OCI-LY7 (cell line): Measurements from ENCODE around the gene ANKUB1. TPM values are rescaled to one million over a fixed set of nuclear protein-coding genes. Genes with fewer than 3 reads are reported as not detected.

Experiments
- BruUV-seq: library from RNA; stranded (reverse); fragments of 400-500 nt; replicated peaks from 2 replicates; lab custom pipeline; 2021; lab: Mats Ljungman, UMichigan
- CTCF ChIA-PET: fragments of 300-600 bp; sonication (Branson Sonifier 250); formaldehyde crosslinking; loops from one replicate; lab custom pipeline; 2022; ENCODE audit warnings: antibody characterized with exemption; ENCODE audit not compliant: unreplicated experiment; lab: Charles Lee
- POLR2A ChIA-PET: fragments of 300-600 bp; sonication (Branson Sonifier 250); formaldehyde crosslinking; loops from one replicate; lab custom pipeline; 2022; ENCODE audit warnings: antibody characterized with exemption; lab: Charles Lee
- DNase-seq: peaks from one replicate; pipeline ENCODE4 v3.0.0-alpha.2; 2015; ENCODE audit warnings: low spot score
- H2AFZ ChIP-seq: fragments of 200-600 bp; sonication (generic), shearing (Covaris generic); 2 replicates; pipeline ENCODE4 v1.6.1; 2014; ENCODE audit warnings: mild to moderate bottlenecking, antibody characterized with exemption, low read length, moderate library complexity
- H3K27ac ChIP-seq: fragments of 200-600 bp; sonication (generic); 2 replicates; pipeline ENCODE4 v1.5.1; 2014; ENCODE audit warnings: mixed run types, low read depth, mild to moderate bottlenecking, moderate library complexity, low read length, inconsistent platforms; ENCODE audit not compliant: poor library complexity, severe bottlenecking
- H3K36me3 ChIP-seq: fragments of 200-600 bp; sonication (generic); 2 replicates; pipeline ENCODE4 v1.6.1; 2014; ENCODE audit warnings: mild to moderate bottlenecking, antibody characterized with exemption, low read length, moderate library complexity, mixed read lengths; ENCODE audit not compliant: insufficient read depth
- H3K4me1 ChIP-seq: fragments of 200-600 bp; sonication (generic); 2 replicates; pipeline ENCODE4 v1.5.1; 2014; ENCODE audit warnings: mild to moderate bottlenecking, low read length; ENCODE audit not compliant: insufficient read depth, poor library complexity, severe bottlenecking
- H3K4me2 ChIP-seq: fragments of 200-600 bp; sonication (generic); 2 replicates; pipeline ENCODE4 v1.6.1; 2014; ENCODE audit warnings: mild to moderate bottlenecking, low read length
- H3K4me3 ChIP-seq: fragments of 200-600 bp; sonication (generic); 2 replicates; pipeline ENCODE4 v1.5.1; 2014; ENCODE audit warnings: mild to moderate bottlenecking, low read depth, low read length; ENCODE audit not compliant: poor library complexity, severe bottlenecking
- H3K79me2 ChIP-seq: fragments of 200-600 bp; sonication (generic); 2 replicates; pipeline ENCODE4 v1.6.1; 2016; ENCODE audit warnings: low read depth, mild to moderate bottlenecking, low read length, moderate library complexity, mixed read lengths; ENCODE audit not compliant: insufficient read depth
- H3K9me2 ChIP-seq: fragments of 200-600 bp; sonication (generic); 2 replicates; pipeline ENCODE4 v1.6.1; 2016; ENCODE audit warnings: mild to moderate bottlenecking, low read length, mixed read lengths; ENCODE audit not compliant: insufficient read depth
- H3K9me3 ChIP-seq: fragments of 200-600 bp; sonication (generic); 2 replicates; pipeline ENCODE4 v1.6.1; 2014; ENCODE audit warnings: mild to moderate bottlenecking, mixed run types, low read length, mixed read lengths
- H4K20me1 ChIP-seq: fragments of 200-600 bp; sonication (generic); 2 replicates; pipeline ENCODE4 v1.6.1; 2014; ENCODE audit warnings: mild to moderate bottlenecking, antibody characterized with exemption, low read length, moderate library complexity, mixed read lengths; ENCODE audit not compliant: insufficient read depth
- EZH2phosphoT487 ChIP-seq: fragments of 200-600 bp; sonication (generic); IDR thresholded peaks from 2 replicates; pipeline ENCODE4 v1.6.1; 2018; ENCODE audit warnings: low read depth, borderline replicate concordance, mild to moderate bottlenecking, mixed run types, antibody characterized with exemption, low read length, moderate library complexity, mixed read lengths
- intact Hi-C: fragments of 100-400 bp; cut with micrococcal nuclease; formaldehyde crosslinking; loops from one replicate; pipeline ENCODE4 v1.10.0; 2022; ENCODE audit not compliant: unreplicated experiment
- total RNA-seq, 2 experiments: library from RNA; depleted of rRNA in 1 of 2; stranded (reverse); fragments of >200 nt in 1 of 2; shearing (Covaris generic) in 1 of 2; gene quantifications; 2 replicates each; pipeline ENCODE4 v1.2.3, GENCODE V29; 2014 to 2022
- TF ChIP-seq, protein P1 (sequence below): fragments of 200-600 bp; sonication (generic); conservative IDR thresholded peaks from 2 replicates; pipeline ENCODE4 v1.5.1; 2014; ENCODE audit warnings: mild to moderate bottlenecking, antibody characterized with exemption, low read length, moderate library complexity, mixed read lengths

The ANKUB1 gene
- total RNA-seq, 2 experiments from 2014 or later = not detected

GRCh38 chr3:149744606-149745005, 47.7 kb downstream of the ANKUB1 start:
- no peak for DNase-seq
- BruUV-seq = no TSS peak
- intact Hi-C loops = no loop called here
- peaks cover 90% of the 10 kb centered on the region for H3K36me3 ChIP-seq
- H2AFZ ChIP-seq = no peak overlapping the region
- POLR2A ChIA-PET = no interaction called here
- no peak overlapping the region for H3K4me3 ChIP-seq
- no peaks in the 10 kb centered on the region for H3K9me3 ChIP-seq
- H3K4me2 ChIP-seq = no peak overlapping the region
- no peaks in the 10 kb centered on the region for H4K20me1 ChIP-seq
- TF ChIP-seq, protein P1, sequence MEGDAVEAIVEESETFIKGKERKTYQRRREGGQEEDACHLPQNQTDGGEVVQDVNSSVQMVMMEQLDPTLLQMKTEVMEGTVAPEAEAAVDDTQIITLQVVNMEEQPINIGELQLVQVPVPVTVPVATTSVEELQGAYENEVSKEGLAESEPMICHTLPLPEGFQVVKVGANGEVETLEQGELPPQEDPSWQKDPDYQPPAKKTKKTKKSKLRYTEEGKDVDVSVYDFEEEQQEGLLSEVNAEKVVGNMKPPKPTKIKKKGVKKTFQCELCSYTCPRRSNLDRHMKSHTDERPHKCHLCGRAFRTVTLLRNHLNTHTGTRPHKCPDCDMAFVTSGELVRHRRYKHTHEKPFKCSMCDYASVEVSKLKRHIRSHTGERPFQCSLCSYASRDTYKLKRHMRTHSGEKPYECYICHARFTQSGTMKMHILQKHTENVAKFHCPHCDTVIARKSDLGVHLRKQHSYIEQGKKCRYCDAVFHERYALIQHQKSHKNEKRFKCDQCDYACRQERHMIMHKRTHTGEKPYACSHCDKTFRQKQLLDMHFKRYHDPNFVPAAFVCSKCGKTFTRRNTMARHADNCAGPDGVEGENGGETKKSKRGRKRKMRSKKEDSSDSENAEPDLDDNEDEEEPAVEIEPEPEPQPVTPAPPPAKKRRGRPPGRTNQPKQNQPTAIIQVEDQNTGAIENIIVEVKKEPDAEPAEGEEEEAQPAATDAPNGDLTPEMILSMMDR = no peak
- TF ChIP-seq EZH2phosphoT487 = no peak
- no peak overlapping the region for H3K27ac ChIP-seq
- H3K79me2 ChIP-seq = no peaks in the 10 kb centered on the region
- no peaks in the 10 kb centered on the region for H3K4me1 ChIP-seq
- no peaks in the 10 kb centered on the region for H3K9me2 ChIP-seq
- CTCF ChIA-PET = no interaction called here

- H3K9me2 ChIP-seq = no peaks in the 10 kb centered on the region
- H3K4me3 ChIP-seq = no peak overlapping the region
- DNase-seq = no peak
- H3K4me2 ChIP-seq = no peak overlapping the region
- ChIA-PET CTCF (no interaction called here), POLR2A (no interaction called here)
- no peaks in the 10 kb centered on the region for H3K79me2 ChIP-seq
- no peaks in the 10 kb centered on the region for H3K9me3 ChIP-seq
- peaks cover 90% of the 10 kb centered on the region for H3K36me3 ChIP-seq
- H3K27ac ChIP-seq = no peak overlapping the region
- intact Hi-C loops = no loop called here
- no TSS peak for BruUV-seq
- no peak overlapping the region for H2AFZ ChIP-seq
- no peaks in the 10 kb centered on the region for H4K20me1 ChIP-seq
- H3K4me1 ChIP-seq = no peaks in the 10 kb centered on the region
- TF ChIP-seq, protein P1 = no peak
- TF ChIP-seq EZH2phosphoT487 = no peak
These were observed 48.2 kb downstream of the ANKUB1 start for GRCh38 chr3:149744151-149744550.

- ChIA-PET POLR2A (no interaction called here), CTCF (no interaction called here)
- Histone ChIP-seq H3K4me3 (no peak overlapping the region), H3K4me2 (no peak overlapping the region), H4K20me1 (no peaks in the 10 kb centered on the region), H3K36me3 (peaks cover 61% of the 10 kb centered on the region), H3K9me2 (no peaks in the 10 kb centered on the region), H3K27ac (no peak overlapping the region), H3K9me3 (no peaks in the 10 kb centered on the region), H2AFZ (no peak overlapping the region), H3K79me2 (no peaks in the 10 kb centered on the region), H3K4me1 (no peaks in the 10 kb centered on the region)
- BruUV-seq = no TSS peak
- DNase-seq = no peak
- intact Hi-C loops = no loop called here
- TF ChIP-seq, protein P1 = no peak
- TF ChIP-seq EZH2phosphoT487 = no peak
These were observed 53.0 kb downstream of the ANKUB1 start for GRCh38 chr3:149739396-149739795.
